Spleen (tissue), 11 donors: ENCODE data around the gene SRGAP3. TPM values are rescaled to one million over a fixed set of nuclear protein-coding genes. Genes with fewer than 3 reads are reported as not detected.

Experiments used
- DNase-seq: peaks from one replicate; pipeline ENCODE4 v3.0.0-alpha.2; 2020
- H3K27ac ChIP-seq, 8 donors: fragments of 200-600 bp; sonication (generic) in 7 of 8; 1 replicate in 4 of 8; 2 replicates in 4 of 8; pipeline versions ENCODE4 v1.5.0 to v1.8.0; 2016 to 2021; ENCODE audit warnings: inconsistent platforms in 4 of 8, mild to moderate bottlenecking in 4 of 8, moderate library complexity in 1 of 8
- H3K27me3 ChIP-seq, 7 donors: fragments of 200-600 bp; sonication (generic) in 6 of 7; replicated peaks in 1 of 7; 1 replicate in 4 of 7; 2 replicates in 3 of 7; pipeline versions ENCODE4 v1.5.0 to v1.8.0; 2016 to 2021; ENCODE audit warnings: inconsistent platforms in 3 of 7, mild to moderate bottlenecking in 1 of 7
- H3K36me3 ChIP-seq, 6 donors: fragments of 200-600 bp; sonication (generic) in 5 of 6; 1 replicate in 4 of 6; 2 replicates in 2 of 6; pipeline versions ENCODE4 v1.5.0 to v1.8.0; 2016 to 2021; ENCODE audit warnings: inconsistent platforms in 2 of 6
- H3K4me1 ChIP-seq, 6 donors: fragments of 200-600 bp; sonication (generic) in 5 of 6; 1 replicate in 3 of 6; 2 replicates in 3 of 6; pipeline versions ENCODE4 v1.5.0 to v1.8.0; 2016 to 2021; ENCODE audit warnings: inconsistent platforms in 3 of 6
- H3K4me3 ChIP-seq, 8 donors: fragments of 200-600 bp; sonication (generic) in 7 of 8; 1 replicate in 4 of 8; 2 replicates in 4 of 8; pipeline versions ENCODE4 v1.5.0 to v1.8.0; 2016 to 2021; ENCODE audit warnings: inconsistent platforms in 4 of 8, mild to moderate bottlenecking in 4 of 8, moderate library complexity in 2 of 8
- H3K9me3 ChIP-seq, 8 donors: fragments of 200-600 bp; sonication (generic) in 7 of 8; 1 replicate in 4 of 8; 2 replicates in 4 of 8; pipeline versions ENCODE4 v1.5.0 to v1.8.0; 2016 to 2021; ENCODE audit warnings: inconsistent platforms in 4 of 8
- CTCF ChIP-seq, 11 experiments: fragments of 200-600 bp in 7 of 11; fragments of 450-650 bp in 4 of 11; sonication (generic) in 4 of 11; IDR thresholded peaks in 8 of 11; conservative IDR thresholded peaks in 3 of 11; 1 replicate in 7 of 11; 2 replicates in 4 of 11; pipeline versions ENCODE4 v1.4.0 to v1.8.0; 2016 to 2021; ENCODE audit warnings: antibody characterized with exemption in 11 of 11, inconsistent platforms in 4 of 11, mild to moderate bottlenecking in 1 of 11
- POLR2A ChIP-seq, 3 donors: fragments of 450-650 bp; IDR thresholded peaks; one replicate each; pipeline ENCODE4 v1.5.1; 2017; ENCODE audit warnings: antibody characterized with exemption in 3 of 3, mild to moderate bottlenecking in 1 of 3
- POLR2AphosphoS5 ChIP-seq, 3 donors: sonication (generic); formaldehyde crosslinking; IDR thresholded peaks; one replicate each; pipeline ENCODE4 v1.5.1; 2017; ENCODE audit warnings: antibody characterized with exemption in 3 of 3
- WGBS, 5 donors: extraction: QIAGEN DNeasy Blood & Tissue Kit in 3 of 5; methylation state at CpG; one replicate each; pipeline versions ENCODE4 v1.1.5 to v1.1.7; 2013 to 2018; 5-methylcytosine and 5-hydroxymethylcytosine counted together
- intact Hi-C: fragments of 100-400 bp; cut with DNase I; formaldehyde crosslinking; loops from one replicate; pipeline ENCODE4 v1.15.0; 2023; ENCODE audit warnings: low total_unique reads
- polyA plus RNA-seq, 3 donors: library from polyadenylated mRNA; stranded (reverse); fragments of 200-250 nt; gene quantifications; one replicate each; pipeline ENCODE4 v1.2.1, GENCODE V29; 2013
- total RNA-seq, 7 donors: library from RNA; depleted of rRNA in 3 of 7; stranded (reverse); fragments of >200 nt in 3 of 7; fragmentation: NEBNext Ultra II Directional in 4 of 7; extraction: Animal tissue kit (Norgen Biotek cat#: 25700) in 4 of 7; gene quantifications; one replicate each; pipeline versions ENCODE4 v1.1.0 to v1.2.1, GENCODE V29; 2016 to 2021
- donor health status: healthy with polysubstance abuse.
- donor health status: DM: no; HTN: no; CAD: no; lungs with moderate emphysema.
- donor health status: DM: no; HTN: no; CAD: no.
- donor health status: Bipolar disorder and iron deficiency.
- donor health status: healthy.
- donor health status: DM: no; HTN: no; CAD: no.
- donor health status: DM: yes; HTN: yes; CAD: no.

SRGAP3 gene
- total and polyA plus RNA-seq, 10 donors = 0.54 to 10.3 (median 6.4) TPM

- Histone ChIP-seq H3K27me3 (peaks cover 0 to 7% (median 0%) of the 10 kb centered on the region in 7 donors), H3K27ac (no peak overlapping the region), H3K4me3 (no peak overlapping the region), H3K36me3 (no peaks in the 10 kb centered on the region), H3K9me3 (peaks cover 0 to 11% (median 0%) of the 10 kb centered on the region in 8 donors), H3K4me1 (no peaks in the 10 kb centered on the region)
- WGBS, 5 donors = 93 to 97% (median 95%) methylated on average over 2 of the region's 2 CpGs
- TF ChIP-seq POLR2AphosphoS5 (IDR thresholded peaks at IDR 0.05) = no peak
- TF ChIP-seq POLR2A (IDR thresholded peaks at IDR 0.05) = no peak
- no peak for TF ChIP-seq CTCF (IDR thresholded peaks at IDR 0.05 in 8 of 11, conservative IDR thresholded peaks at IDR 0.05 in 3 of 11)
- intact Hi-C loops = no loop called here
- no peak for DNase-seq
Observed at GRCh38 chr3:9143184-9143583, 106.3 kb downstream of the SRGAP3 start.

- H3K4me1 ChIP-seq = no peaks in the 10 kb centered on the region
- H3K36me3 ChIP-seq = no peaks in the 10 kb centered on the region
- no peak overlapping the region for H3K27ac ChIP-seq
- intact Hi-C loops = no loop called here
- WGBS, 5 donors = 44 to 73% (median 53%) methylated on average over 4 of the region's 4 CpGs
- H3K9me3 ChIP-seq = peaks cover 0 to 11% (median 0%) of the 10 kb centered on the region in 8 donors
- TF ChIP-seq POLR2A (IDR thresholded peaks at IDR 0.05) (no peak), POLR2AphosphoS5 (IDR thresholded peaks at IDR 0.05) (no peak), CTCF (IDR thresholded peaks at IDR 0.05 in 8 of 11, conservative IDR thresholded peaks at IDR 0.05 in 3 of 11) (no peak)
- H3K4me3 ChIP-seq = no peak overlapping the region
- peaks cover 0 to 12% (median 0%) of the 10 kb centered on the region in 7 donors for H3K27me3 ChIP-seq
- no peak for DNase-seq
Observed at GRCh38 chr3:9142362-9142761, 107.1 kb downstream of the SRGAP3 start.

GRCh38 chr3:9141928-9142289 lies 107.5 kb downstream of the SRGAP3 start:
- no peaks in the 10 kb centered on the region for H3K4me1 ChIP-seq
- DNase-seq = no peak
- H3K4me3 ChIP-seq = no peak overlapping the region
- no peak for TF ChIP-seq POLR2AphosphoS5 (IDR thresholded peaks at IDR 0.05)
- TF ChIP-seq CTCF (IDR thresholded peaks at IDR 0.05 in 8 of 11, conservative IDR thresholded peaks at IDR 0.05 in 3 of 11) = no peak
- TF ChIP-seq POLR2A (IDR thresholded peaks at IDR 0.05) = no peak
- H3K27ac ChIP-seq = no peak overlapping the region
- intact Hi-C loops = no loop called here
- peaks cover 0 to 16% (median 0%) of the 10 kb centered on the region in 7 donors for H3K27me3 ChIP-seq
- 63 to 75% (median 72%) methylated on average over 5 of the region's 5 CpGs for WGBS, 5 donors
- no peaks in the 10 kb centered on the region for H3K36me3 ChIP-seq
- H3K9me3 ChIP-seq = peaks cover 0 to 11% (median 0%) of the 10 kb centered on the region in 8 donors

GRCh38 chr3:9139366-9139765 lies 110.1 kb downstream of the SRGAP3 start:
- TF ChIP-seq POLR2AphosphoS5 (IDR thresholded peaks at IDR 0.05) (no peak), POLR2A (IDR thresholded peaks at IDR 0.05) (no peak), CTCF (IDR thresholded peaks at IDR 0.05 in 8 of 11, conservative IDR thresholded peaks at IDR 0.05 in 3 of 11) (no peak)
- Histone ChIP-seq H3K9me3 (peaks cover 0 to 8% (median 0%) of the 10 kb centered on the region in 8 donors), H3K4me3 (no peak overlapping the region), H3K4me1 (peaks cover 0 to 12% (median 5%) of the 10 kb centered on the region in 6 donors), H3K36me3 (no peaks in the 10 kb centered on the region), H3K27ac (no peak overlapping the region), H3K27me3 (peaks cover 0 to 33% (median 11%) of the 10 kb centered on the region in 7 donors)
- no peak for DNase-seq
- intact Hi-C loops = no loop called here
- 87 to 98% (median 95%) methylated on average over 4 of the region's 4 CpGs for WGBS, 5 donors
